CD4-positive, alpha-beta T cell treated with Interleukin-15 for 4 hours (primary cell): Measurements from ENCODE around the gene MLLT1.

Experiments
- DNase-seq: peaks from one replicate; pipeline ENCODE4 v3.0.0-alpha.2; 2020; ENCODE audit warnings: low spot score

Gene MLLT1

GRCh38 chr19:6233827-6234511, 45.8 kb downstream of the MLLT1 start:
- no peak for DNase-seq

GRCh38 chr19:6233056-6233826, 46.5 kb downstream of the MLLT1 start:
- DNase-seq: no peak

GRCh38 chr19:6232601-6233055, 47.1 kb downstream of the MLLT1 start:
- DNase-seq: no peak

- no peak for DNase-seq
Observed at GRCh38 chr19:6230991-6231448, 48.8 kb downstream of the MLLT1 start.

- no peak for DNase-seq
Observed at GRCh38 chr19:6229951-6230712, 49.6 kb downstream of the MLLT1 start.

- DNase-seq: no peak
Observed at GRCh38 chr19:6229216-6229913, 50.4 kb downstream of the MLLT1 start.

- DNase-seq: no peak
Observed at GRCh38 chr19:6228551-6229215, 51.1 kb downstream of the MLLT1 start.

- DNase-seq: no peak
Observed at GRCh38 chr19:6227936-6228325, 51.8 kb downstream of the MLLT1 start.

GRCh38 chr19:6227156-6227935, 52.4 kb downstream of the MLLT1 start:
- no peak for DNase-seq

- no peak for DNase-seq
Observed at GRCh38 chr19:6226444-6227155, 53.2 kb downstream of the MLLT1 start.

- no peak for DNase-seq
Observed at GRCh38 chr19:6226012-6226411, 53.8 kb downstream of the MLLT1 start.

- DNase-seq: no peak
Observed at GRCh38 chr19:6225232-6225865, 54.4 kb downstream of the MLLT1 start.

- DNase-seq: no peak
Observed at GRCh38 chr19:6224308-6224675, 55.5 kb downstream of the MLLT1 start.

- DNase-seq: no peak
Observed at GRCh38 chr19:6223461-6224307, 56.1 kb downstream of the MLLT1 start.

- DNase-seq: no peak
Observed at GRCh38 chr19:6222884-6223283, 56.9 kb downstream of the MLLT1 start.

- DNase-seq: no peak
Observed at GRCh38 chr19:6221878-6222746, 57.7 kb downstream of the MLLT1 start.

- no peak for DNase-seq
Observed at GRCh38 chr19:6221220-6221877, 58.4 kb downstream of the MLLT1 start.
